H1 (cell line): ENCODE measurements around the gene DLK2. TPM values are rescaled to one million over a fixed set of nuclear protein-coding genes. Genes with fewer than 3 reads are reported as not detected.

Source experiments
- CTCF ChIA-PET: fragments of 300-600 bp; sonication (Branson Sonifier 250); formaldehyde crosslinking; loops from one replicate; lab custom pipeline; 2021; ENCODE audit not compliant: partially characterized antibody; lab: Charles Lee
- POLR2A ChIA-PET: fragments of 300-600 bp; sonication (Branson Sonifier 250); formaldehyde crosslinking; loops from one replicate; lab custom pipeline; 2021; ENCODE audit warnings: inconsistent platforms; ENCODE audit not compliant: partially characterized antibody; lab: Charles Lee
- DNase-seq, 2 experiments: peaks; one replicate each; pipeline versions ENCODE4 v3.0.0 to v3.0.0-alpha.2; 2010 to 2022; ENCODE audit warnings: low spot score in 2 of 2, low read depth in 1 of 2, mixed read lengths in 1 of 2
- FAIRE-seq: peaks from 2 replicates; lab custom pipeline; 2011; peaks lifted over from hg19 to GRCh38; lab: Jason Lieb, UNC
- H2AFZ ChIP-seq: 2 replicates; pipeline ENCODE4 v1.8.1; 2012; ENCODE audit warnings: low read length, inconsistent platforms
- H2AK5ac ChIP-seq: 2 replicates; pipeline ENCODE4 v1.6.1; 2013; ENCODE audit warnings: low read depth, low read length
- H2BK120ac ChIP-seq: replicated peaks from 2 replicates; pipeline ENCODE3; 2013; ENCODE audit warnings: low read depth, low read length, inconsistent platforms
- H2BK12ac ChIP-seq: 2 replicates; pipeline ENCODE4 v1.6.1; 2013; ENCODE audit warnings: low read depth, low read length
- H2BK15ac ChIP-seq: 2 replicates; pipeline ENCODE4 v1.6.1; 2013; ENCODE audit warnings: low read length
- H2BK20ac ChIP-seq: 2 replicates; pipeline ENCODE4 v1.6.1; 2013; ENCODE audit warnings: low read length
- H2BK5ac ChIP-seq: 2 replicates; pipeline ENCODE4 v1.6.1; 2013; ENCODE audit warnings: low read depth, low read length
- H3K14ac ChIP-seq: 2 replicates; pipeline ENCODE4 v1.6.1; 2013; ENCODE audit warnings: inconsistent platforms; ENCODE audit not compliant: insufficient read length
- H3K18ac ChIP-seq: 2 replicates; pipeline ENCODE4 v1.6.1; 2013; ENCODE audit warnings: low read length; ENCODE audit errors: extremely low read depth
- H3K23ac ChIP-seq: 2 replicates; pipeline ENCODE4 v1.6.1; 2013; ENCODE audit warnings: inconsistent platforms; ENCODE audit not compliant: insufficient read length
- H3K23me2 ChIP-seq: 2 replicates; pipeline ENCODE4 v1.6.1; 2013; ENCODE audit warnings: low read depth, low read length
- H3K27ac ChIP-seq: 2 replicates; pipeline ENCODE4 v1.6.1; 2011; ENCODE audit warnings: low read depth, low read length, inconsistent platforms
- H3K27me3 ChIP-seq, 4 experiments: replicated peaks in 1 of 4; 1 replicate in 1 of 4; 2 replicates in 3 of 4; pipeline versions ENCODE4 v1.6.1 to v1.8.1; 2011 to 2013; ENCODE audit warnings: low read length in 3 of 4, mild to moderate bottlenecking in 3 of 4, inconsistent platforms in 2 of 4, mixed read lengths in 2 of 4, moderate library complexity in 1 of 4; ENCODE audit not compliant: control insufficient read depth in 3 of 4, insufficient read depth in 3 of 4; ENCODE audit errors: extremely low read depth in 1 of 4
- H3K36me3 ChIP-seq, 4 experiments: 2 replicates each; pipeline versions ENCODE4 v1.6.1 to v1.8.1; 2011 to 2013; ENCODE audit warnings: mild to moderate bottlenecking in 4 of 4, low read length in 3 of 4, moderate library complexity in 2 of 4, control low read depth in 1 of 4, inconsistent platforms in 1 of 4; ENCODE audit not compliant: insufficient read depth in 4 of 4, control insufficient read depth in 2 of 4
- H3K4ac ChIP-seq: replicated peaks from 2 replicates; pipeline ENCODE3; 2013; ENCODE audit warnings: low read length, low read depth, mixed read lengths, inconsistent platforms; ENCODE audit not compliant: insufficient read length
- H3K4me1 ChIP-seq, 4 experiments: replicated peaks in 1 of 4; 1 replicate in 1 of 4; 2 replicates in 3 of 4; pipeline versions ENCODE4 v1.6.1 to v1.8.1; 2011 to 2013; ENCODE audit warnings: low read length in 3 of 4, inconsistent platforms in 2 of 4, mixed read lengths in 1 of 4; ENCODE audit not compliant: insufficient read depth in 4 of 4, control insufficient read depth in 3 of 4
- H3K4me2 ChIP-seq, 2 experiments: 2 replicates each; pipeline versions ENCODE4 v1.6.1 to v1.8.1; 2011 to 2013; ENCODE audit warnings: low read depth in 2 of 2, low read length in 2 of 2, control low read depth in 1 of 2, inconsistent platforms in 1 of 2, mild to moderate bottlenecking in 1 of 2; ENCODE audit not compliant: insufficient read depth in 1 of 2
- H3K4me3 ChIP-seq, 4 experiments: fragments of 200-600, 300-600 bp in 1 of 4; sonication (generic), shearing (Covaris generic), sonication (Bioruptor Twin) in 1 of 4; 2 replicates each; pipeline versions ENCODE4 v1.5.1 to v1.8.1; 2011 to 2016; ENCODE audit warnings: low read length in 4 of 4, low read depth in 3 of 4, control low read depth in 2 of 4, inconsistent platforms in 2 of 4, mild to moderate bottlenecking in 2 of 4, mixed read lengths in 1 of 4, moderate library complexity in 1 of 4; ENCODE audit not compliant: insufficient read depth in 2 of 4; ENCODE audit errors: extremely low read depth in 1 of 4
- H3K56ac ChIP-seq: replicated peaks from 2 replicates; pipeline ENCODE3; 2013; ENCODE audit warnings: low read depth, mild to moderate bottlenecking, mixed read lengths, low read length, inconsistent platforms; ENCODE audit not compliant: insufficient read length
- H3K79me1 ChIP-seq: 2 replicates; pipeline ENCODE4 v1.6.1; 2013; ENCODE audit warnings: low read depth, low read length, control low read depth
- H3K79me2 ChIP-seq, 2 experiments: 2 replicates each; pipeline versions ENCODE4 v1.6.1 to v1.8.1; 2012 to 2013; ENCODE audit warnings: low read length in 2 of 2, mild to moderate bottlenecking in 2 of 2, inconsistent platforms in 1 of 2; ENCODE audit not compliant: insufficient read depth in 2 of 2, control insufficient read depth in 1 of 2
- H3K9ac ChIP-seq, 4 experiments: replicated peaks in 1 of 4; 1 replicate in 1 of 4; 2 replicates in 3 of 4; pipeline versions ENCODE4 v1.6.1 to v1.8.1; 2011 to 2013; ENCODE audit warnings: low read depth in 3 of 4, low read length in 3 of 4, control low read depth in 2 of 4, mild to moderate bottlenecking in 2 of 4, moderate library complexity in 2 of 4, inconsistent platforms in 1 of 4; ENCODE audit errors: extremely low read depth in 1 of 4
- H3K9me3 ChIP-seq, 2 experiments: 2 replicates each; pipeline versions ENCODE4 v1.6.1 to v1.8.1; 2012 to 2013; ENCODE audit warnings: mild to moderate bottlenecking in 2 of 2, moderate library complexity in 2 of 2, control low read depth in 1 of 2, inconsistent platforms in 1 of 2, low read depth in 1 of 2, low read length in 1 of 2, mixed read lengths in 1 of 2; ENCODE audit not compliant: insufficient read depth in 2 of 2
- H4K20me1 ChIP-seq, 2 experiments: replicated peaks in 1 of 2; 2 replicates each; pipeline versions ENCODE3 to v1.8.1; 2011 to 2013; ENCODE audit warnings: inconsistent platforms in 2 of 2, low read length in 2 of 2, mild to moderate bottlenecking in 1 of 2; ENCODE audit not compliant: insufficient read depth in 2 of 2, control insufficient read depth in 1 of 2
- H4K5ac ChIP-seq: 2 replicates; pipeline ENCODE4 v1.6.1; 2013; ENCODE audit warnings: low read length, low read depth, mixed read lengths, inconsistent platforms; ENCODE audit not compliant: insufficient read length
- H4K8ac ChIP-seq: 2 replicates; pipeline ENCODE4 v1.8.0; 2013; ENCODE audit warnings: mild to moderate bottlenecking, moderate library complexity, low read length, inconsistent platforms; ENCODE audit not compliant: insufficient read depth; ENCODE audit errors: extremely low read depth
- H4K91ac ChIP-seq: replicated peaks from 2 replicates; pipeline ENCODE3; 2013; ENCODE audit warnings: low read length, mixed read lengths, inconsistent platforms; ENCODE audit not compliant: insufficient read length
- ASH2L ChIP-seq: fragments of 200-600, 300-600 bp; sonication (generic); IDR thresholded peaks from one replicate; pipeline ENCODE4 v1.7.1; 2017; ENCODE audit warnings: low read length
- BCL11A ChIP-seq, 2 experiments: IDR thresholded peaks; one replicate each; pipeline ENCODE4 v1.6.1; 2011; ENCODE audit warnings: low read depth in 2 of 2, low read length in 2 of 2, mild to moderate bottlenecking in 2 of 2
- CTBP2 ChIP-seq: IDR thresholded peaks from 2 replicates; pipeline ENCODE4 v1.7.0; 2011; ENCODE audit warnings: borderline replicate concordance, mild to moderate bottlenecking, moderate library complexity, mixed read lengths, low read length; ENCODE audit not compliant: insufficient read depth, insufficient read length
- CTCF ChIP-seq, 3 experiments: IDR thresholded peaks; 1 replicate in 2 of 3; 2 replicates in 1 of 3; pipeline versions ENCODE4 v1.5.1 to v1.6.1; 2011; ENCODE audit warnings: low read length in 3 of 3, mild to moderate bottlenecking in 3 of 3, inconsistent platforms in 2 of 3, low read depth in 1 of 3, moderate library complexity in 1 of 3; ENCODE audit not compliant: insufficient read depth in 1 of 3; ENCODE audit errors: control extremely low read depth in 1 of 3
- FOSL1 ChIP-seq: IDR thresholded peaks from 2 replicates; pipeline ENCODE4 v1.6.1; 2011; ENCODE audit warnings: mild to moderate bottlenecking, low read depth, low read length, moderate library complexity; ENCODE audit not compliant: insufficient read depth
- KDM4A ChIP-seq: IDR thresholded peaks from one replicate; pipeline ENCODE4 v1.7.1; 2012; ENCODE audit warnings: low read depth, mild to moderate bottlenecking, moderate library complexity, low read length, inconsistent platforms; ENCODE audit not compliant: severe bottlenecking
- NANOG ChIP-seq: IDR thresholded peaks from 2 replicates; pipeline ENCODE4 v1.6.1; 2011; ENCODE audit warnings: low read length, low read depth, mild to moderate bottlenecking, inconsistent platforms; ENCODE audit not compliant: insufficient read depth, poor library complexity, severe bottlenecking
- POLR2A ChIP-seq, 2 experiments: IDR thresholded peaks; 1 replicate in 1 of 2; 2 replicates in 1 of 2; pipeline ENCODE4 v1.6.1; 2011; ENCODE audit warnings: low read depth in 2 of 2, low read length in 2 of 2, mild to moderate bottlenecking in 2 of 2; ENCODE audit errors: control extremely low read depth in 1 of 2
- RXRA ChIP-seq: IDR thresholded peaks from 2 replicates; pipeline ENCODE4 v1.6.1; 2011; ENCODE audit warnings: low read depth, mild to moderate bottlenecking, low read length, moderate library complexity; ENCODE audit not compliant: insufficient read depth
- SP2 ChIP-seq: IDR thresholded peaks from 2 replicates; pipeline ENCODE4 v1.6.1; 2012; ENCODE audit warnings: mild to moderate bottlenecking, low read length, inconsistent platforms
- TCF12 ChIP-seq: IDR thresholded peaks from 2 replicates; pipeline ENCODE4 v1.6.1; 2011; ENCODE audit warnings: low read depth, mild to moderate bottlenecking, low read length
- YY1 ChIP-seq: IDR thresholded peaks from 2 replicates; pipeline ENCODE4 v1.6.1; 2011; ENCODE audit warnings: low read depth, mild to moderate bottlenecking, low read length
- polyA plus RNA-seq, 7 experiments: library from polyadenylated mRNA; depleted of rRNA in 3 of 7; stranded (reverse) in 5 of 7; unstranded in 2 of 7; fragments of >200 nt in 5 of 7; fragments of 200-250 nt in 2 of 7; gene quantifications; 1 replicate in 5 of 7; 2 replicates in 1 of 7; 4 replicates in 1 of 7; pipeline versions ENCODE4 v1.2.1 to v1.2.3, GENCODE V29; 2011 to 2013; ENCODE audit warnings: missing spikeins in 2 of 7, mixed read lengths in 2 of 7
- total RNA-seq: library from RNA; stranded (reverse); fragmentation: NEBNext Ultra II Directional; extraction: Animal tissue kit (Norgen Biotek cat#: 25700); gene quantifications from 2 replicates; pipeline ENCODE4 v1.2.1, GENCODE V29; 2021

Gene DLK2
- total and polyA plus RNA-seq, 2 of the 8 experiments (the other 6 are each of a cell fraction or from before 2014, with no cell fraction given) = 0.37 to 0.80 TPM

GRCh38 chr6:43453831-43454230, 1.5 kb downstream of the DLK2 start:
- no peak overlapping the region for H3K56ac ChIP-seq
- peaks cover 0 to 11% (median under 1%) of the 10 kb centered on the region in 4 experiments; a peak in 4 of 8 replicates for H3K36me3 ChIP-seq
- H4K20me1 ChIP-seq = peaks cover 0 to 2% of the 10 kb centered on the region in 2 experiments
- no peak overlapping the region for H4K8ac ChIP-seq
- FAIRE-seq (no peak), DNase-seq (no peak)
- H2BK120ac ChIP-seq = no peak overlapping the region
- H3K4me1 ChIP-seq = peaks cover 0 to 4% (median 2%) of the 10 kb centered on the region in 4 experiments; a peak in 3 of 7 replicates
- H3K23ac ChIP-seq = no peak overlapping the region
- H4K91ac ChIP-seq = no peak overlapping the region
- 0 out of 2 replicates have a peak overlapping the region, but pooled peaks have one; percentile 0 for H2BK15ac ChIP-seq
- H2BK20ac ChIP-seq = no peak overlapping the region
- no peak overlapping the region for H3K18ac ChIP-seq
- ChIA-PET POLR2A (interaction anchor here (0.7 to 4.3 kb wide), 3 partner anchors 17 to 54 kb away, joined by 3 to 43 read pairs (median 3); partner anchors contain the start of gene LRRC73), CTCF (interaction anchor here (0.6 to 21.2 kb wide), 16 partner anchors 10 to 119 kb away, joined by 3 to 495 read pairs (median 4); partner anchors contain the start of gene LRRC73)
- H2BK12ac ChIP-seq = no peak overlapping the region
- no peak overlapping the region for H2BK5ac ChIP-seq
- H3K14ac ChIP-seq = no peak overlapping the region
- no peak overlapping the region for H4K5ac ChIP-seq
- H3K4ac ChIP-seq = no peak overlapping the region
- H2AK5ac ChIP-seq = no peak overlapping the region
- H3K9me3 ChIP-seq = no peaks in the 10 kb centered on the region
- H3K9ac ChIP-seq = no peak overlapping the region
- no peak overlapping the region for H3K4me3 ChIP-seq
- no peak overlapping the region for H3K27ac ChIP-seq
- H2AFZ ChIP-seq = no peak overlapping the region
- H3K79me2 ChIP-seq = no peaks in the 10 kb centered on the region
- H3K79me1 ChIP-seq = no peaks in the 10 kb centered on the region
- no peak overlapping the region; a peak in 1 of 4 replicates for H3K4me2 ChIP-seq
- peaks cover 7 to 25% (median 19%) of the 10 kb centered on the region in 4 experiments for H3K27me3 ChIP-seq
- H3K23me2 ChIP-seq = peaks cover 9% of the 10 kb centered on the region; the same call in 1 of the 2 replicates
- TF ChIP-seq BCL11A (IDR thresholded peaks at IDR 0.05; ENCODE audit: low read depth in 2 of 2, low read length in 2 of 2) (no peak), KDM4A (no peak), TCF12 (no peak), CTCF (IDR thresholded peaks at IDR 0.05; ENCODE audit: control extremely low read depth in 1 of 3, insufficient read depth in 1 of 3, low read depth in 1 of 3, low read length in 3 of 3) (no peak), ASH2L (no peak), FOSL1 (no peak), NANOG (no peak), RXRA (no peak), POLR2A (IDR thresholded peaks at IDR 0.05; ENCODE audit: control extremely low read depth in 1 of 2, low read depth in 2 of 2, low read length in 2 of 2) (no peak), YY1 (no peak), SP2 (no peak), CTBP2 (no peak)
